HG02759 (cell line): ENCODE data around the gene APOL1.
"Not testable (repeated sequence)": the region's sequence is repeated elsewhere in the genome, so short reads cannot be mapped to it uniquely, and the experiment has no call there.

Experiments
- ATAC-seq: cut with Tn5 transposase; IDR thresholded peaks from one replicate; pipeline ENCODE4 v1.9.1; 2021; ENCODE audit warnings: mild to moderate bottlenecking, moderate library complexity; ENCODE audit not compliant: unreplicated experiment

Gene APOL1

GRCh38 chr22:36224245-36224644, 28.7 kb upstream of the APOL1 start:
- ATAC-seq: no peak

- ATAC-seq: no peak
Measured at GRCh38 chr22:36225333-36225922, 27.5 kb upstream of the APOL1 start.

GRCh38 chr22:36226189-36226588, 26.7 kb upstream of the APOL1 start:
- no peak for ATAC-seq

GRCh38 chr22:36227396-36227795, 25.5 kb upstream of the APOL1 start:
- ATAC-seq: no peak

- ATAC-seq: no peak
Measured at GRCh38 chr22:36227806-36228205, 25.1 kb upstream of the APOL1 start.

GRCh38 chr22:36228369-36228768, 24.6 kb upstream of the APOL1 start:
- not testable (repeated sequence) for ATAC-seq

- ATAC-seq: no peak
Measured at GRCh38 chr22:36228944-36229343, 24.0 kb upstream of the APOL1 start.

GRCh38 chr22:36229649-36230048, 23.3 kb upstream of the APOL1 start:
- not testable (repeated sequence) for ATAC-seq

- ATAC-seq: not testable (repeated sequence)
Measured at GRCh38 chr22:36231051-36231450, 21.9 kb upstream of the APOL1 start.

- ATAC-seq: no peak
Measured at GRCh38 chr22:36232715-36233401, 20.1 kb upstream of the APOL1 start.

GRCh38 chr22:36233796-36234195, 19.1 kb upstream of the APOL1 start:
- ATAC-seq: no peak

- ATAC-seq: no peak
Measured at GRCh38 chr22:36234213-36234612, 18.7 kb upstream of the APOL1 start.

GRCh38 chr22:36234919-36235318, 18.0 kb upstream of the APOL1 start:
- ATAC-seq: no peak

GRCh38 chr22:36235585-36235984, 17.3 kb upstream of the APOL1 start:
- no peak for ATAC-seq

GRCh38 chr22:36236388-36237319, 16.3 kb upstream of the APOL1 start:
- no peak for ATAC-seq

GRCh38 chr22:36237462-36238372, 15.2 kb upstream of the APOL1 start:
- ATAC-seq: no peak

GRCh38 chr22:36238373-36239149, 14.4 kb upstream of the APOL1 start:
- ATAC-seq: peak; percentile 10

- ATAC-seq: peak; percentile 28
Measured at GRCh38 chr22:36239150-36239400, 13.9 kb upstream of the APOL1 start.

- peak; percentile 95 for ATAC-seq
Measured at GRCh38 chr22:36239401-36240171, 13.3 kb upstream of the APOL1 start, which contains the start of gene APOL2. APOL2 (minus strand) TSS chr22:36239527; CDS start chr22:36233162, 6,365 bp downstream.
